22Rv1 (cell line): ENCODE measurements around the gene EXD3.
"Not testable (repeated sequence)": the region's sequence is repeated elsewhere in the genome, so short reads cannot be mapped to it uniquely, and the experiment has no call there.

ENCODE experiments used
- H3K27ac ChIP-seq: fragments of 450-650 bp; 2 replicates; pipeline ENCODE4 v1.5.1; 2017
- CTCF ChIP-seq: fragments of 450-650 bp; IDR thresholded peaks from 2 replicates; pipeline ENCODE4 v1.5.1; 2017; ENCODE audit warnings: mild to moderate bottlenecking
- ZFX ChIP-seq: fragments of 450-650 bp; IDR thresholded peaks from 2 replicates; pipeline ENCODE4 v1.6.1; 2017; ENCODE audit warnings: antibody characterized with exemption, borderline replicate concordance

Gene EXD3

GRCh38 chr9:137411645-137412380 lies 11.1 kb downstream of the EXD3 start:
- TF ChIP-seq ZFX = no peak
- no peak for TF ChIP-seq CTCF
- no peak overlapping the region for H3K27ac ChIP-seq

GRCh38 chr9:137411260-137411644 lies 11.7 kb downstream of the EXD3 start:
- TF ChIP-seq CTCF = no peak
- TF ChIP-seq ZFX = no peak
- H3K27ac ChIP-seq = no peak overlapping the region

GRCh38 chr9:137410891-137411249 lies 12.1 kb downstream of the EXD3 start:
- no peak overlapping the region for H3K27ac ChIP-seq
- TF ChIP-seq CTCF = no peak
- TF ChIP-seq ZFX = no peak

- not testable (repeated sequence) for H3K27ac ChIP-seq
Measured at GRCh38 chr9:137410236-137410890, 12.6 kb downstream of the EXD3 start.

GRCh38 chr9:137409515-137409914 lies 13.4 kb downstream of the EXD3 start:
- no peak for TF ChIP-seq ZFX
- TF ChIP-seq CTCF = no peak
- H3K27ac ChIP-seq = no peak overlapping the region

GRCh38 chr9:137408651-137409405 lies 14.1 kb downstream of the EXD3 start:
- TF ChIP-seq CTCF (no peak), ZFX (no peak)

GRCh38 chr9:137407590-137408300 lies 15.2 kb downstream of the EXD3 start:
- TF ChIP-seq ZFX (no peak), CTCF (no peak)
- no peak overlapping the region for H3K27ac ChIP-seq

More at GRCh38 chr9:137408651-137409405, 14.1 kb downstream of the EXD3 start:
- no peak overlapping the region for H3K27ac ChIP-seq
